Endothelial cell of umbilical vein (primary cell): ENCODE measurements around the gene GDA. TPM values are rescaled to one million over a fixed set of nuclear protein-coding genes. Genes with fewer than 3 reads are reported as not detected.

Experiments used
- BruUV-seq: library from RNA; stranded (reverse); fragments of 400-500 nt; replicated peaks from 2 replicates; lab custom pipeline; 2021; lab: Mats Ljungman, UMichigan
- CTCF ChIA-PET: fragments of 300-600, 350-600 bp; sonication (Branson Sonifier 250); formaldehyde crosslinking; loops from one replicate; lab custom pipeline; 2021; ENCODE audit warnings: antibody characterized with exemption, inconsistent platforms; lab: Charles Lee
- POLR2A ChIA-PET: fragments of 300-600, 350-600 bp; sonication (Branson Sonifier 250); formaldehyde crosslinking; loops from one replicate; lab custom pipeline; 2021; ENCODE audit warnings: antibody characterized with exemption, inconsistent platforms; lab: Charles Lee
- DNase-seq: peaks from one replicate; pipeline ENCODE4 v3.0.0-alpha.2; 2011; ENCODE audit warnings: low read depth, low spot score
- FAIRE-seq: peaks from 2 replicates; lab custom pipeline; 2011; peaks lifted over from hg19 to GRCh38; lab: Jason Lieb, UNC
- H2AFZ ChIP-seq: 2 replicates; pipeline ENCODE4 v1.6.0; 2012; ENCODE audit warnings: low read depth, low read length, control low read depth, inconsistent platforms
- H3K27ac ChIP-seq: 2 replicates; pipeline ENCODE4 v1.5.1; 2011; ENCODE audit warnings: low read depth, mild to moderate bottlenecking, control low read depth, low read length, moderate library complexity; ENCODE audit not compliant: insufficient read depth
- H3K27me3 ChIP-seq, 2 experiments: 2 replicates each; pipeline versions ENCODE4 v1.6.0 to v1.6.1; 2011; ENCODE audit warnings: low read length in 2 of 2, mixed read lengths in 1 of 2; ENCODE audit not compliant: control insufficient read depth in 2 of 2, insufficient read depth in 2 of 2
- H3K36me3 ChIP-seq, 2 experiments: 2 replicates in 1 of 2; 3 replicates in 1 of 2; pipeline ENCODE4 v1.5.1; 2011; ENCODE audit warnings: low read length in 2 of 2, mild to moderate bottlenecking in 1 of 2, moderate library complexity in 1 of 2; ENCODE audit not compliant: control insufficient read depth in 2 of 2, insufficient read depth in 2 of 2; ENCODE audit errors: extremely low read depth in 1 of 2
- H3K4me1 ChIP-seq: 3 replicates; pipeline ENCODE4 v1.5.1; 2011; ENCODE audit warnings: mild to moderate bottlenecking, low read length; ENCODE audit not compliant: control insufficient read depth, insufficient read depth; ENCODE audit errors: extremely low read depth
- H3K4me2 ChIP-seq: 2 replicates; pipeline ENCODE4 v1.6.1; 2011; ENCODE audit warnings: low read length, control low read depth, mixed read lengths; ENCODE audit not compliant: insufficient read depth
- H3K4me3 ChIP-seq, 3 experiments: fragments of 200-600 bp in 1 of 3; sonication (generic), shearing (Covaris generic) in 1 of 3; replicated peaks in 1 of 3; 2 replicates each; pipeline ENCODE4 v1.5.1; 2011 to 2016; ENCODE audit warnings: control low read depth in 3 of 3, low read length in 3 of 3, mild to moderate bottlenecking in 2 of 3, inconsistent platforms in 1 of 3, low read depth in 1 of 3, moderate library complexity in 1 of 3; ENCODE audit not compliant: insufficient read depth in 1 of 3
- H3K79me2 ChIP-seq: 2 replicates; pipeline ENCODE4 v1.6.0; 2012; ENCODE audit warnings: low read length, inconsistent platforms; ENCODE audit not compliant: control insufficient read depth, insufficient read depth
- H3K9ac ChIP-seq: replicated peaks from 2 replicates; pipeline ENCODE3; 2011; ENCODE audit warnings: low read length, control low read depth; ENCODE audit not compliant: insufficient read depth; ENCODE audit errors: extremely low read depth
- H3K9me1 ChIP-seq: replicated peaks from 3 replicates; pipeline ENCODE4 v1.6.0; 2011; ENCODE audit warnings: mild to moderate bottlenecking, low read length; ENCODE audit not compliant: control insufficient read depth, insufficient read depth; ENCODE audit errors: extremely low read depth
- H3K9me3 ChIP-seq: replicated peaks from 2 replicates; pipeline ENCODE4 v1.5.1; 2012; ENCODE audit warnings: low read length, inconsistent platforms; ENCODE audit not compliant: control insufficient read depth, insufficient read depth
- H4K20me1 ChIP-seq: replicated peaks from 2 replicates; pipeline ENCODE3; 2011; ENCODE audit warnings: mild to moderate bottlenecking, low read length; ENCODE audit not compliant: control insufficient read depth, insufficient read depth; ENCODE audit errors: extremely low read depth
- CTCF ChIP-seq, 2 donors: IDR thresholded peaks; 1 replicate in 1 of 2; 2 replicates in 1 of 2; pipeline ENCODE4 v1.5.1; 2011; ENCODE audit warnings: low read length in 2 of 2, mild to moderate bottlenecking in 2 of 2, moderate library complexity in 2 of 2, control low read depth in 1 of 2, inconsistent platforms in 1 of 2, low read depth in 1 of 2; ENCODE audit not compliant: insufficient read depth in 1 of 2; ENCODE audit errors: extremely low read depth in 1 of 2
- EZH2 ChIP-seq: IDR thresholded peaks from 2 replicates; pipeline ENCODE4 v1.6.1; 2012; ENCODE audit warnings: borderline replicate concordance, low read depth, mild to moderate bottlenecking, moderate library complexity, low read length, inconsistent platforms; ENCODE audit not compliant: severe bottlenecking
- FOS ChIP-seq: IDR thresholded peaks from 2 replicates; pipeline ENCODE4 v1.6.1; 2011; ENCODE audit warnings: mild to moderate bottlenecking, low read length, moderate library complexity, borderline replicate concordance; ENCODE audit not compliant: insufficient read depth
- GATA2 ChIP-seq: IDR thresholded peaks from 2 replicates; pipeline ENCODE4 v1.7.0; 2011; ENCODE audit warnings: low read depth, mild to moderate bottlenecking, moderate library complexity, mixed read lengths, low read length; ENCODE audit not compliant: insufficient read length, insufficient read depth
- JUN ChIP-seq: IDR thresholded peaks from 2 replicates; pipeline ENCODE4 v1.6.1; 2011; ENCODE audit warnings: borderline replicate concordance, low read depth; ENCODE audit not compliant: insufficient read length, insufficient read depth
- MAX ChIP-seq: IDR thresholded peaks from 2 replicates; pipeline ENCODE4 v1.6.1; 2011; ENCODE audit not compliant: insufficient read depth, insufficient read length
- MYC ChIP-seq: IDR thresholded peaks from one replicate; pipeline ENCODE4 v1.6.1; 2011; ENCODE audit warnings: mild to moderate bottlenecking, low read depth, low read length
- POLR2A ChIP-seq: IDR thresholded peaks from 2 replicates; pipeline ENCODE4 v1.6.1; 2012; ENCODE audit warnings: low read depth, mild to moderate bottlenecking, control low read depth, low read length
- POLR2AphosphoS5 ChIP-seq: IDR thresholded peaks from 2 replicates; pipeline ENCODE4 v1.6.1; 2012; ENCODE audit warnings: low read depth, mild to moderate bottlenecking, control low read depth, low read length, moderate library complexity; ENCODE audit not compliant: insufficient read depth
- dilution Hi-C: fragments of 300-500 bp; cut with MboI; formaldehyde crosslinking; loops from one replicate; pipeline ENCODE4 v1.15.0; 2019; ENCODE audit warnings: low sequenced_read_pairs; ENCODE audit not compliant: extremely low pct_ligation_motif_present
- intact Hi-C: fragments of 100-400 bp; cut with micrococcal nuclease; formaldehyde crosslinking; loops from one replicate; pipeline ENCODE4 v1.10.0; 2022
- polyA plus RNA-seq, 4 experiments: library from polyadenylated mRNA; depleted of rRNA in 3 of 4; stranded (reverse) in 3 of 4; unstranded in 1 of 4; fragments of >200 nt; gene quantifications; 2 replicates each; pipeline versions ENCODE4 v1.2.1 to v1.2.3, GENCODE V29; 2011 to 2012; ENCODE audit warnings: missing spikeins in 1 of 4
- total RNA-seq: library from RNA; stranded (reverse); gene quantifications from 2 replicates; pipeline ENCODE4 v1.2.3, GENCODE V29; 2021

Gene GDA
- total and polyA plus RNA-seq, 2 donors (not counting 3 experiments of a cell fraction or from before 2014, with no cell fraction given), result not detected

- FAIRE-seq (no peak), DNase-seq (no peak)
- dilution Hi-C loops, result no loop called here
- BruUV-seq, result no TSS peak
- ChIA-PET POLR2A (no interaction called here), CTCF (no interaction called here)
- Histone ChIP-seq H3K27me3 (no peaks in the 10 kb centered on the region), H3K79me2 (no peaks in the 10 kb centered on the region), H3K9me1 (no peaks in the 10 kb centered on the region), H4K20me1 (no peaks in the 10 kb centered on the region), H3K4me1 (no peaks in the 10 kb centered on the region), H3K9ac (no peak overlapping the region), H3K27ac (no peak overlapping the region), H2AFZ (no peak overlapping the region), H3K4me2 (no peak overlapping the region), H3K36me3 (no peaks in the 10 kb centered on the region), H3K4me3 (no peak overlapping the region), H3K9me3 (no peaks in the 10 kb centered on the region)
- intact Hi-C loops, result no loop called here
- TF ChIP-seq EZH2 (no peak), POLR2AphosphoS5 (no peak), MAX (no peak), MYC (no peak), POLR2A (no peak), FOS (no peak), GATA2 (no peak), JUN (no peak), CTCF (IDR thresholded peaks at IDR 0.05; ENCODE audit: extremely low read depth in 1 of 2, insufficient read depth in 1 of 2, low read depth in 1 of 2, low read length in 2 of 2) (no peak)
Observed at GRCh38 chr9:72232778-72233177, 83.5 kb downstream of the GDA start.
